ENCODE measurements around the gene GOLGA8S.

DNA sequence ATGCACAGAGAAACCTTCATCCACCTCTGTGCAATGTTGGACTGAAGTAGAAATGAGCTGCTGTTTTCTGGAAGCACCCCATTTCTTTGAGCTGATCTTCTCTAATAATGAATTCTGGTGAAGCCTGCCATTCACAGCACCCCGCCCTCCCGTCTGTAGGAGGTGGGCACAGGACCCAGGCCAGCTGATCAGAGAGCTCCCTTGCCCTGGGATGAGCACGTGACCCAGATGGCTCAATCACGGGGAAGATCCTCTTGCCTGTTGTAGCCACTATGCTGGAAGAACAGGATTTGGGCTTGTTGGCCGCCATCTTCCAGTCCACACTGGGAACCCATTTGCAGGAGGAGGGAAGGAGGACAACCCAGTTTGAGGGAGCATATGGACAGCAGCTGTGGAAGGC is 48.0 kb downstream of the GOLGA8S start:
- no peak for TF ChIP-seq EP300 (IDR thresholded peaks at IDR 0.05)
- TF ChIP-seq, protein P1, sequence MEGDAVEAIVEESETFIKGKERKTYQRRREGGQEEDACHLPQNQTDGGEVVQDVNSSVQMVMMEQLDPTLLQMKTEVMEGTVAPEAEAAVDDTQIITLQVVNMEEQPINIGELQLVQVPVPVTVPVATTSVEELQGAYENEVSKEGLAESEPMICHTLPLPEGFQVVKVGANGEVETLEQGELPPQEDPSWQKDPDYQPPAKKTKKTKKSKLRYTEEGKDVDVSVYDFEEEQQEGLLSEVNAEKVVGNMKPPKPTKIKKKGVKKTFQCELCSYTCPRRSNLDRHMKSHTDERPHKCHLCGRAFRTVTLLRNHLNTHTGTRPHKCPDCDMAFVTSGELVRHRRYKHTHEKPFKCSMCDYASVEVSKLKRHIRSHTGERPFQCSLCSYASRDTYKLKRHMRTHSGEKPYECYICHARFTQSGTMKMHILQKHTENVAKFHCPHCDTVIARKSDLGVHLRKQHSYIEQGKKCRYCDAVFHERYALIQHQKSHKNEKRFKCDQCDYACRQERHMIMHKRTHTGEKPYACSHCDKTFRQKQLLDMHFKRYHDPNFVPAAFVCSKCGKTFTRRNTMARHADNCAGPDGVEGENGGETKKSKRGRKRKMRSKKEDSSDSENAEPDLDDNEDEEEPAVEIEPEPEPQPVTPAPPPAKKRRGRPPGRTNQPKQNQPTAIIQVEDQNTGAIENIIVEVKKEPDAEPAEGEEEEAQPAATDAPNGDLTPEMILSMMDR (IDR thresholded peaks at IDR 0.05): no peak

Measured in tibial nerve (tissue), 4 donors.